ENCODE measurements around the gene CADM1.

CADM1 gene

DNA sequence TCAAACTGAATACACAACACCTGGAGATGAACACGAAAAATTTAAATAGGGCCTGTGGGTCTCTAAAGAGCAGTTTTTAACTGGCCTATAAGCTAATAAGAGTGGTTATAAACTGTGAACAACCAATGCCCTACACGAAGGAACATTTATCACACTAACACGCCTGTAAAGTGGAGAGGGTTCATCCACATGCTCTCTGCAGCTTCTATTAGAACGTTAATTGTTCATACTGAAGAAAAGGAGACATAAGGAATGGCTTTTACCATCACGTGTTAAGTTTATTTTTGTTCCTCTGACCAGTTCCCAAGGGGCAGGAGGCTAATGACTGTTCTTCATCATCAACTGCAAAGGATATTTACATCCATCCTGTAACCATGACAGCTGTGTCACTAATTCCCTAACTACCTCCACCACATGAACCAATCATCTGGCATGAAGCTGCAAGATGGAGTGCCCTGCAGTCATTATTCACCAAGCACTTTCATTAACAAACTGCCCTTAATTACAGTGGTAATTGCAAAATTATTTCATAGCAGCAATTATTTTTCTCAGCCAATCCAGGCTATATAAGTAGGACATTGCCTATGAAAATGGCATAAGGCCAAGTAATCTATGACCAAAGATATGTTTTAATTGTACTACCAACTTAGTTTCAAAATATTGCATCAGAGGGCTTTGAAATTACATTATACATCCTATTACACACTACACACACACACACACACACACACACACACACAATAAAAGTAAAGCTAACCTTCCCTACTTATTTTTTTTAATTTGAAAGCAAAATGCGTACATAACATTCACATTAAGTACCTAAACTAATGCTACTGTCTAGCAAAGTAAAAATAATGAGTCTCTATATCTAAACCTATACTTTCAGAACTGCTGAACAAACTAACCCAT lies 186.7 kb downstream of the CADM1 start:
- Histone ChIP-seq H3K4me1 (ENCODE audit: low read depth, poor library complexity, severe bottlenecking) (peaks cover 7% of the 10 kb centered on the region), H3K4me3 (IDR thresholded peaks at IDR 0.05; ENCODE audit: insufficient read depth, low read depth, low read length) (no peak overlapping the region), H3K9ac (no peak overlapping the region), H2AFZ (ENCODE audit: low read depth) (no peak overlapping the region), H4K20me1 (ENCODE audit: insufficient read depth) (no peaks in the 10 kb centered on the region), H3K36me3 (ENCODE audit: insufficient read depth) (no peaks in the 10 kb centered on the region), H3K4me2 (no peak overlapping the region), H3K79me2 (ENCODE audit: insufficient read depth, low read depth) (no peaks in the 10 kb centered on the region), H3K27ac (no peak overlapping the region), H3K27me3 (ENCODE audit: insufficient read depth, low read depth) (no peaks in the 10 kb centered on the region)
- no peak for TF ChIP-seq CTCF (conservative IDR thresholded peaks at IDR 0.05; ENCODE audit: low read depth, low read length)

DNA sequence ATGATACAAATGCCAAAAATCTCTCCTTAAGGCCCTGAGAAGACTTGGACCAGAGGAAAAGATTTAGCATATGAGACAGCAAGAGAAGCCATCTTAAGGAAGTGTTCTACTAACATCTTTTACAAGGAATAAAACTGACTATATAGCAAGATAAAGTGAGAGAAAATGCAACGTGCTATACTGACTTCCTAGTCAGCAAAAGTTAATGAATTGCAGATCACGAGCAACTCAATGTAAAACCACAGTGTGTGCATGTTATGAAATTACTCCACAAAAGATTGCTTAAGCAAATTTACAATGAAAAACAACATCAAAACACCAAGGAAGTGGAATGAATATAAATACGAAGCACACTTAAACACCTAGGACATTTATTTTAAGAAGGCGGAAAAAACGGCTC lies 187.5 kb downstream of the CADM1 start:
- Histone ChIP-seq H3K4me1 (ENCODE audit: low read depth, poor library complexity, severe bottlenecking) (peaks cover 7% of the 10 kb centered on the region), H3K27ac (no peak overlapping the region), H3K36me3 (ENCODE audit: insufficient read depth) (no peaks in the 10 kb centered on the region), H3K4me3 (IDR thresholded peaks at IDR 0.05; ENCODE audit: insufficient read depth, low read depth, low read length) (no peak overlapping the region), H3K9ac (no peak overlapping the region), H4K20me1 (ENCODE audit: insufficient read depth) (no peaks in the 10 kb centered on the region), H3K4me2 (no peak overlapping the region), H3K79me2 (ENCODE audit: insufficient read depth, low read depth) (no peaks in the 10 kb centered on the region), H3K27me3 (ENCODE audit: insufficient read depth, low read depth) (no peaks in the 10 kb centered on the region), H2AFZ (ENCODE audit: low read depth) (no peak overlapping the region)
- no peak for TF ChIP-seq CTCF (conservative IDR thresholded peaks at IDR 0.05; ENCODE audit: low read depth, low read length)

DNA sequence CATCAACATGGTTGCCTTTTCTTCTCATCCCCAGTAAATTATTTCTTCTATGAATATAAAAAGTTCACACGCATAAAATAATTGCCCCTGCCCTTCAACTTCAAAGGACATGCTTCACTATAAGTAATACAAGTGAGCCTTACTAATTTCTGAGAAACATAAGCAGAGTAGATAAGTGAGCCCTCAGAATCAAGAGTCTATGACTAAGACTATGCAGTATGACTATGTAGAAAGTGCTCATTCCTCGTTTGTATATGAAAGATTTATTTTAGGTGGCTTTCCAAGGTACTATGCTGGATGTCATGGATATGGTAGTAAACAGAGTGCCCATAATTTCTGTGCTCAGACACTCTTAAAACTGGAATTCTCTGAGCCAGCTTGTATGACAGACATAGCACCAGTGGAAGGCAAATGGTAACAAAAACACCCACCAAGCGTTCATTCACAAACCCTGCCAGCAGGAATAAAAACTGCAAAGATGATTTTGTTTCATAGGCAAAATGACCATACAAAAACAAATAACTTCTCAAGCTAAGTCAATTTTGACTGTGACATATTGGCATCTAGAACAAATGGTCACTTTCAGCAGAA lies 189.8 kb downstream of the CADM1 start:
- H3K4me3 ChIP-seq (IDR thresholded peaks at IDR 0.05; ENCODE audit: insufficient read depth, low read depth, low read length) = no peak overlapping the region
- H3K4me2 ChIP-seq = no peak overlapping the region
- H3K27me3 ChIP-seq (ENCODE audit: insufficient read depth, low read depth) = no peaks in the 10 kb centered on the region
- no peak overlapping the region for H3K9ac ChIP-seq
- no peaks in the 10 kb centered on the region for H3K36me3 ChIP-seq (ENCODE audit: insufficient read depth)
- no peak for TF ChIP-seq CTCF (conservative IDR thresholded peaks at IDR 0.05; ENCODE audit: low read depth, low read length)
- H4K20me1 ChIP-seq (ENCODE audit: insufficient read depth) = no peaks in the 10 kb centered on the region
- H3K27ac ChIP-seq = no peak overlapping the region
- H2AFZ ChIP-seq (ENCODE audit: low read depth) = no peak overlapping the region
- no peaks in the 10 kb centered on the region for H3K79me2 ChIP-seq (ENCODE audit: insufficient read depth, low read depth)
- H3K4me1 ChIP-seq (ENCODE audit: low read depth, poor library complexity, severe bottlenecking) = peaks cover 7% of the 10 kb centered on the region

GRCh38 chr11:115313224-115313838 lies 190.9 kb downstream of the CADM1 start:
- no peak overlapping the region for H3K9ac ChIP-seq
- peaks cover 6% of the 10 kb centered on the region for H3K4me1 ChIP-seq (ENCODE audit: low read depth, poor library complexity, severe bottlenecking)
- TF ChIP-seq CTCF (conservative IDR thresholded peaks at IDR 0.05; ENCODE audit: low read depth, low read length) = no peak
- H2AFZ ChIP-seq (ENCODE audit: low read depth) = no peak overlapping the region
- no peak overlapping the region for H3K27ac ChIP-seq
- no peaks in the 10 kb centered on the region for H3K27me3 ChIP-seq (ENCODE audit: insufficient read depth, low read depth)
- no peaks in the 10 kb centered on the region for H3K79me2 ChIP-seq (ENCODE audit: insufficient read depth, low read depth)
- no peaks in the 10 kb centered on the region for H3K36me3 ChIP-seq (ENCODE audit: insufficient read depth)
- H4K20me1 ChIP-seq (ENCODE audit: insufficient read depth) = no peaks in the 10 kb centered on the region
- no peak overlapping the region for H3K4me2 ChIP-seq
- no peak overlapping the region for H3K4me3 ChIP-seq (IDR thresholded peaks at IDR 0.05; ENCODE audit: insufficient read depth, low read depth, low read length)
